Activated CD4-positive, alpha-beta T cell treated with anti-CD3 and anti-CD28 coated beads for 1 hour (primary cell): ENCODE data around the gene RSRC1.
"Not testable (repeated sequence)": the region's sequence is repeated elsewhere in the genome, so short reads cannot be mapped to it uniquely, and the experiment has no call there.

Source experiments
- DNase-seq: peaks from one replicate; pipeline ENCODE4 v3.0.0-alpha.2; 2020

Gene RSRC1

DNA sequence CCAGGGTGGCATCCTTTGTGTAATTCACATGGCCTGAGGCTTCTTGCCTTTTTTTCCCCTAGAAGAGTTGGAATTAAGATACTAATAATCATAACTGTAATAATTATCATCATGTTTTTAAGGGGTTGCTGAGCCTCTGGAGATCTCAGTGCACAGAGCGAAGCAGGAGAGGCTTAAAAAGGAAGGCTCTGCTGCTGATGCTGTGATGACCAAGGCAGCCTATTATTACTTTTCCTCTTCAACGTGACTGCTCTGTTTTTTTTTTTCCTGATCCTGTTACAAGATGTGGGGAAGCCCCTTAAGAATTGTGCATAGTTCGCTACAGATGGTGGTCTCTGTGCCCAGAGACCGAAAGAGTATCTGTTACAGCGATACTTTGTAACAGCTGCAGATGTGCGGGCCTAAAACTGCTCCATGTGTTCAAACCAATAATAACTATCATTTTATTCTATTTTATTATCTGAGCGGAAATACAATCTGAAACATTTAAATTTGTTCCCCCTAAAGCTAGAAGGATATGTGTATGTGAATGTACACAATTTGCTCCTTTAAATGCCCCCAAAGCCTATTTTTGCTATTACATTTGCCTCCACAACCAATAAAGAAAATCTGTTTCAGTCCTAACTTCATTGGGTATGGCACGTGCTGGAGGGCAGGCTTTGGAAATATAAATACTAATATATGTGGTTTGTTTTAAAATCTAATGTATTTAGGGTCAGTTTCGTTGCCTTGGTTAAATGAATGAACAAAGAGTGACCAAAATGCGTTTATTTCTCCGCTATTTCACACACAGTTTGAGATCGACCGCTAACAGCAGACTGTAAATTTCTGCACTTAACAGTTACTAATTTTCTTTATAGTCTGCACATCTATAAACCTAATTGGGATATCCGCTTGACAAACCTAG lies 8.3 kb upstream of the RSRC1 start:
- no peak for DNase-seq

DNA sequence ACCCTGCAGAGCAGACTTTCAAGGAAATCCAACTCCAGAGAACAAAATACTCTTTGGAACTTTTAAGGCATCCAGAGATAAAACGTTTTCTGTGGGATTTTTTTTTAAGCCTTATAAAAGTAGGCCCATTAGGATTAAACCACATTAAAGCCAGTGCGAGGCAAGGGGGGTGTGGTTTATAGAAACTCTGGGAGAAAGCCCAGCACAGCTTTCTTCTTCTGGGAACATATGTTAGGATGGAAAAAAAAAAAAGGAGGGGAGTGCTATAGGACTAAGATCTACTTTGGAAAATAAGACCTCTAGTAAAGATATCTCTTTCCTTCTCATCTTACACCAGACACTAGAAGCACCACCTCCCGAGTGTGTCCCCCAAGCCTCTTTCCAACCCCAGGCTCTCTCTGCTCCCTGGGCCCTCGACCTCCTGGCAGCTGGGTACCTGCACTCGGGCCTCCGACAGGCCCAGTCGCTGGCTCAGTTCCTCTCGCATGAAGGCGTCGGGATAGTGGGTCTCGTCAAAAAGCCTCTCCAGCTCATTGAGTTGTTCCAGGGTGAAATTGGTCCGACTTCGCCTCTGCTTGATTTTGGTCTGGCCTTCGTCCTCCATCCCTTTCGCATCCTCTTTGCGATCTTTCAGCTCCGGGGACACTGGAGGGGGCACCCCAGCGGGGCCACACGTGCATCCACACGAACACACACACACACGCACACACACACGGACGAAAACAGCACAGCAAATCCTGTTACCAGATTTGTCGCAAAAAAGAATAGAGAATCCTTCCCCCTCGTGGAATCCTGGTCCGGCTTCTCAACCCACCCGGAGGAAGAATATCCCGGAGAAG lies 7.4 kb upstream of the RSRC1 start:
- no peak for DNase-seq

GRCh38 chr3:158103081-158103886 lies 6.6 kb upstream of the RSRC1 start:
- DNase-seq = no peak

- no peak for DNase-seq
Observed at GRCh38 chr3:158103887-158104327, 6.0 kb upstream of the RSRC1 start.

GRCh38 chr3:158104431-158104921 lies 5.4 kb upstream of the RSRC1 start:
- no peak for DNase-seq

DNA sequence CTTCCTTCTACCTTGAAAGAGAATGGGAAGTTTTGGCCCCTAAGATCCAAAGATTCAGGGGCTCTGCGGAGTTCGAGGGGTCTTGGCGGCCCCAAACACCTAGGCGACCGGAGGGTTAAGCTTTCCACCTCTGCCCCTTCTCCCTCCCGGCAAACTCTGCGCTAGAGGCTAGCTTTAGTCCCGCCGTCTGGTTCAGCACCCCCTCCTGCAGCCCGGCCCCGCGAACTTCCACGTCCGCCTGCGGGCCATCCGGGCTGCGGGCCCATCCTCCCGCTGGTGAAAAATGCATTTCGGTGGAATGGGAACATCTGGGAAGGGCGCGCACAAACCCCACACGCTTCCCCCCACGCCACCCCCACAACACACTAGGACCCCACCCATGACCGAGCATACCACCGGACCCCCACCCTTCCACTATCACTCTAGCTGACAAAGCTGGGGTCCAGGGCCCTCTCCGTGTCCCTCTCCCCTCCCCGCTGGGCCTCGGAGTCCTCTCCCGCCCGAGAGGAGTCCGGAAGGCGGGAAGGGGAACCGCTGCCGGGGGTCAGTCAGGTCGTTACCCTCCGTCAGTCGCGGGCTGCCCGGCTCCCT lies 4.7 kb upstream of the RSRC1 start:
- no peak for DNase-seq

DNA sequence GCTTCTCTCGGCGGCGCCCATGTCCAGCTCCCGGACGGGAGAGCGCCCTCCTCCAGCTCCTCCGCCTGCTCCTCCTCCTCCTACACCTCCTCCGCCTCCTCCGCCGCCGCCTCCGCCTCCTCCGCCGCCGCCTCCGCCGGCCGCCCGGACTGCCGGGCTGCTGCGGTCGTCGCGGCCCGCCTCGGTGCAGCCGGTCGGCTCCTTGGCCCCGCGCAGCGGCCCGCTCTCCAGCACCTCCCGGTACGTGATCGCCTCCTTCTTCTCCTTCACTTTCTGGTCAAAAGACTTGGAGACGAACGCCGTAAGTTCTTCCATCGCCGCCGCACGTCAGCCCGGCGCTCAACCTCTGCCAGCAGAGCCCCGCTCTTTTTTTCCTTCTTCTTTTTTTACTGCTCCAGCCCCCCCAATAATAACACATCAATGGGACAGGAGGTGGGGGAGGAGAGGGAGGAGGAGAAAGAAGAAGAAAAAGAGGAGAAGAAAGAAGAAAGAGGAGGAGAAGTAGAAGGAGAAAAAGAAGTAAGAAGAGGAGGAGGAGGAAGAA lies 4.1 kb upstream of the RSRC1 start:
- DNase-seq = no peak

DNA sequence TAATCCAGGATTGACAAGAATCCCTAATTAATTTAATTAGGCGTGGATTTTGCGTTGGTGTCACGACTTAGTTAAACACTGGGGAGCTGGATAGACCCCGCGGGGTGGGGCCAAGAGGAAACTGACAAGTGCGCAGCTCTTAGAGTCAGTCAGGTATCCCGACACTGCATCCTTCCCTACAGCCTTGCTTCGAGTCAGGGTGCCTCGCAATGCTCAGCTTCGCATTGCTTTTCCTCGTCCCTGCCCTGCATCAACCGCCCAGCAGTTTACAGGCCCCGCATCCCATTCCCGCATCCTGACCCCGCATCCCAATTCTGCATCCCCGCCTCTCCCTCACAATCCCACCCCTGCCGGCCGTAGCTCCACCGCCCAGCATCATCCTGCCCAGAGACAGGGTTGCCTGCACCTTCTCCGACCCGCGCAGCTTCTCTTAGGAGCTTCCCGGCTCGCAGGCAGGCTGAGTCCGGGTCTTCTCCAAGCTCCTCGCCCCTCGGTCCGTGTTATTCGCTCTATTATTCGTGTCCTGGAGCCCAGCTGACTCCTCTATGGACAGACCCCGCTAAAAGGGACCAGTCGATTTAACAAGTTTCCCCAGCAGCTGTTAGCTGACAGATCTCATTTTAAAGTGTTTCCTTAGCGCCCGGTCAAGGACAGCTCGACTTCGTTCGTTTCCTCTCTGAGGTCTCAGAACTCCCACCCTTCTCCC lies 3.0 kb upstream of the RSRC1 start:
- no peak for DNase-seq

DNA sequence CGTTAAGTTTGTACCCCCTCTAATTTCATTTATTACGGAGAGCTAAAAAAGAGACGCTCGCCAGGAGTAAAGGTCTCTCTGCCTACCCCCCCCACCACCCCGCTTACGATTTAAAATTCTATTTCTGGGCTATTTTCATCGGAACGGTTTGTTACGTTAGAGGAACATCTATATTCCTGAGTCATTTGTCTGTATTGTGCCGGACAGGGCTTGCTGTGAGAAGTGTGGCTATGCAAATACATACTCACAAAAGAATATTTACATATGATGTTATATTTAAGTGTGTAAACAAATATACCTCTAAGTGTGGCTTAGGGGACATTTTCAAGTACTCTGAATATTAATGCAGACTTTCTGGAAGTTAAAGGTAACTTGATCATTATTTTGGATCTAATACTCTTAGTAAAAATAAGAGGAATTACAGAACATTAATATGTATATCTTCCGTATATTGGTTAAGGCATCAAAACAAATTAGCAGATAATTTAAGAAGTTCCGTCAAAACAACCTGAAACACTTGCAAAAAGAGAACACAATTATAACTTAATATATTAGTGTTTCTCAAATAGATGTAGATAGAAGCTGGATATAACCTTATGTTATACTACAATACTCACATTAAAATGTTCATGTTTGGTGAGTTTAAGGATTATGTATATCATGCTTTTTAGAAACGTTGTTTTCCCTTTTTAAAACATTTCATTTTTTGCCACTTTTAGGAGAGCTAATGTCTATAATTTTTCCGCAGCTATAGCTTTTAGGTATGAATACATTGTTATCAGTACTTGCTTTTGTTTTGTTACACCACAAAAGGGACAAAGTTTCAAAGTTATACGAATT lies 2.1 kb upstream of the RSRC1 start:
- DNase-seq = no peak

GRCh38 chr3:158108445-158108985 lies 1.4 kb upstream of the RSRC1 start:
- DNase-seq = no peak

DNA sequence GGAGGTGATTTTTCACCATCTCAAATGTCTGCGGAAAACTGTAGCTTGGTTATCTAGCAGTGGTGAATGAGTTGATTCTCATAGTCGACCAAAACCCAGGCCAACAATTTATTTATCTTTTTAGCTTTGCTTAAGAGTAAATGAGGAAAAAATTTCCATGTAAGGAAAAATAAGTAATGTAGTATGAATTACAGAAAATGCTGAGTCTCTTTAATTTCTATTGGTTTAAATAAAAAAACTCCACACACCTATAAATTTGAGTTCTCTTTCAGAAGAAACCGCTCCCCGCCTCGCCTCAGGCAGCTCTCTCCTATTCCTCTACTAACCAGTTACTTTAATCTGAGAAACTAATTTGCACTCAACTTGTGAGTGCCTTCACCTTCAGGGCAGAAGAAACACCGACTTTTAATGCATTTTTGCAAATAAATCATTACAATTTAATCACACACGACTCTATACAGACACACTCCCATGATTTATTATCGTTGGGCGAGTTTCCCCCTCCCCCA lies 540 bp upstream of the RSRC1 start:
- no peak for DNase-seq

GRCh38 chr3:158110658-158111018 lies 749 bp downstream of the RSRC1 start:
- DNase-seq = no peak

DNA sequence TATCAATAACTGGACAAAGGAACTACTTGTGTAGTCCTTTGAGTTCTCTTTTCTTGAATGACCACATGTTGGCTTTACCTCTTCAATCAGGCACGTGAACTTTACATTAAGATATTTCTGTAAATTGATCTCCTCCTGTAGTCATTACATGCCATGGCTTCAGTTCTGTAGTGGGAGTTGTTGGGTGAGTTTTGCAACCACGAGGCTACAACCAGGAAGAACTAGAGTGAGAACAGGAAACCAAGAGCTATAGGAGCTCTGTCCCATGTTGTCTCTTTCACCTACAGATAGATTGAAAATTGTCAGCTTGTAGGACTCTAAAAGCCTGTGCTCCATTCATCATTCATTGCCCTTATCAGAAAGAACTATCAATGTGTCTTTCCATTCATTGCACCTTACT lies 2.0 kb downstream of the RSRC1 start:
- DNase-seq = no peak

DNA sequence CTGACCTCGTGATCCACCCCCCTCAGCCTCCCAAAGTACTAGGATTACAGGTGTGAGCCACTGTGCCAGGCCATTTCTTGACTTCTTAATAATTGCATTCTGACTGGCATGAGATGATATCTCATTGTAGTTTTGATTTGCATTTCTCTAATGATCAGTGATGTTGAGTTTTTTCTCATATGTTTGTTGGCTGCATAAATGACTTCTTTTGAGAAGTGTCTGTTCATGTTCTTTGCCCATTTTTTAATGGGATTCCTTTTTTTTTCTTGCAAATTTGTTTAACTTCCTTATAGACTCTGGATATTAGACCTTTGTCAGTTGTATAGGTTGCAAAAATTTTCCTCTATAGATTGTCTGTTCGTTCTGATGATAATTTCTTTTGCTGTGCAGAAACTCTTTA lies 3.7 kb downstream of the RSRC1 start:
- DNase-seq = not testable (repeated sequence)

DNA sequence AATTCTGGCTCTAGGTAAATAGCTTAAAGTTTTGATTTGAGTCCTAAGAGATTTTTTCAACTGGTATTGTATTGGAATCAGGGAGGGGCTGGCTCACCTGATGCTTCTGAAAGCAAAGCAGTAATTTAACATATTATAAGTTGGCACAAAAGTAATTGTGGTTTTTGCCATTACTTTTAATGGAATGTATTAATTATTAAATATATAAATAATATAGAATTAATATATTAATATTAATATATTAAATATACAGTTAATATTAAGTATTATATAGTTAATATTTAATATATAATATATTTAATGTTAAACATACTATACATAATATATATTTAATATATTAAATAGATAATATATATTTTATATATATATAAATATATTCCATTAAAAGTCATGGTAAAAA lies 10.4 kb downstream of the RSRC1 start:
- no peak for DNase-seq

- DNase-seq = no peak
Observed at GRCh38 chr3:158121295-158121694, 11.4 kb downstream of the RSRC1 start.

DNA sequence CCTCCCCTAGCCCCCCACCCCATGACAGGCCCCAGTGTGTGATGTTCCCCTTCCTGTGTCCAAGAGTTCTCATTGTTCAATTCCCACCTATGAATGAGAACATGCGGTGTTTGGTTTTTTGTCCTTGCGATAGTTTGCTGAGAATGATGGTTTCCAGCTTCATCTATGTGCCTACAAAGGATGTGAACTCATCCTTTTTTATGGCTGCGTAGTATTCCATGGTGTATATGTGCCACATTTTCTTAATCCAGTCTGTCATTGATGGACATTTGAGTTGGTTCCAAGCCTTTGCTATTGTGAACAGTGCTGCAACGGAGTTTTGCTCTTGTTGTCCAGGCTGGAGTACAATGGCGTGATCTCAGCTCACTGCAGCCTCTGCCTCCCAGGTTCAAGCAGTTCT lies 12.8 kb downstream of the RSRC1 start:
- DNase-seq = not testable (repeated sequence)

DNA sequence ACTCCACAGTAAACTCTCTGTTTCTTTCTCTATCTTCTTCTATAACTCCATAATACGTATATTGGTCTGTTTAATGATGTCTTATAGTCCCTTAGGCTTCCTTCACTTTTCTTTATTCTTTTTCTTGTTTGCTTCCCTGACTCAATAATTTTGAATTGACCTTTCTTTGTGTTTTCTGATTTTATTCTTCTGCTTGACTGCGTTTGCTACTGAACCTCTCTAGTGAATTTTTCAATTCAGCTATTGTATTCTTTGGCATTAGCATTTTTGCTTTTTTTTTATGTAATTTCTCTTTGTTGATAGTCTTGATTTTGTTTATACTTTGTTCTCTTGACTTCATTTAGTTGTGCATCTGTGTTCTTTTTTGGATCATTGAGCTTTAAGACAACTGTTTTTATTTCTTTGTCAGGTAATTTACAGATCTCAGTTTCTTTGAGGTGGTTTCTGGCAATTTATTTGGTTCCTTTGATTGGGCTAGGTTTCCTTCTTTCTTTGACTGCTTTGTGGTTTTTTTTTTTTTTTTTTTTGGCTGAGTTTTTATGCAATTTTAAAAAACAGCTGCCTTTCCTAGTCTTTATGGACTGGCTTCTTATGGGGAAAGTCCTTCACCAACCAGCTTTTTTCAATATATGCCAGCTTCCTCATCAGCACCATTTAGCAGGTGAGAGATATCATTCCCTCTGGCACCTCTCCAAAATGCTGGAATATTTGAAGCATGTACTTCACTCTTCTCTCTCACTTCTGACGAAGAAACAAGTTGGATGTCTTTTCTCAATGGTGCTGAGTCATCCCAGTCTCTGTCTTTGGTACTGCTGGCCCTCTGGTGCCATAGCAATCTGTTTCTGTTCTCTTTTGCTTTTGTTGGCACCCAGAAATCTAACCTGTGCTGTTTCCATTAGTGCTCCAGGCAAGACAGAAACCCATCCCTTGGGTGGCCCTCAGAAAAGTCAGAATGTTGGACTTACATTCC lies 17.6 kb downstream of the RSRC1 start:
- no peak for DNase-seq

- no peak for DNase-seq
Observed at GRCh38 chr3:158128755-158129154, 18.9 kb downstream of the RSRC1 start.
